HepG2 (cell line): ENCODE data around the gene DNAAF3. TPM values are rescaled to one million over a fixed set of nuclear protein-coding genes. Genes with fewer than 3 reads are reported as not detected.

Source experiments
- CHD2 ChIP-seq: IDR thresholded peaks from 2 replicates; pipeline ENCODE4 v1.6.1; 2011; ENCODE audit warnings: low read depth, low read length, improper control_type of control experiment
- ERF ChIP-seq: IDR thresholded peaks from 2 replicates; pipeline ENCODE4 v1.6.1; 2018; ENCODE audit warnings: missing biosample characterization, missing genetic modification reagents
- FOXP4 ChIP-seq: sonication (generic); formaldehyde crosslinking; IDR thresholded peaks from 2 replicates; pipeline ENCODE4 v1.4.0; 2020; ENCODE audit warnings: missing genetic modification reagents
- HDAC2 ChIP-seq: sonication (generic); formaldehyde crosslinking; IDR thresholded peaks from 2 replicates; pipeline ENCODE4 v1.4.0; 2020; ENCODE audit warnings: missing genetic modification reagents
- IKZF5 ChIP-seq: IDR thresholded peaks from 2 replicates; pipeline ENCODE4 v1.6.1; 2018; ENCODE audit warnings: missing genetic modification reagents, mild to moderate bottlenecking, missing compliant biosample characterization
- MEF2D ChIP-seq: sonication (generic); formaldehyde crosslinking; IDR thresholded peaks from 2 replicates; pipeline ENCODE4 v1.5.1; 2020; ENCODE audit warnings: mild to moderate bottlenecking, missing genetic modification reagents
- PAXIP1 ChIP-seq: sonication (generic); formaldehyde crosslinking; conservative IDR thresholded peaks from 2 replicates; pipeline ENCODE4 v1.4.0; 2020; ENCODE audit warnings: mild to moderate bottlenecking, missing genetic modification reagents, moderate library complexity
- POLR2AphosphoS2 ChIP-seq: IDR thresholded peaks from 2 replicates; pipeline ENCODE4 v1.6.1; 2011; ENCODE audit warnings: low read depth, low read length, improper control_type of control experiment
- PPARG ChIP-seq: conservative IDR thresholded peaks from 2 replicates; pipeline ENCODE4 v1.6.1; 2016; ENCODE audit warnings: missing biosample characterization, missing genetic modification reagents
- SIN3A ChIP-seq: IDR thresholded peaks from 2 replicates; pipeline ENCODE4 v1.6.1; 2011; ENCODE audit warnings: low read depth, mild to moderate bottlenecking, control low read depth, low read length, borderline replicate concordance
- ZNF281 ChIP-seq: sonication (generic); formaldehyde crosslinking; IDR thresholded peaks from 2 replicates; pipeline ENCODE4 v1.4.0; 2020; ENCODE audit warnings: missing genetic modification reagents, borderline replicate concordance
- ZNF296 ChIP-seq: sonication (generic); formaldehyde crosslinking; conservative IDR thresholded peaks from 2 replicates; pipeline ENCODE4 v1.5.0; 2020; ENCODE audit warnings: mild to moderate bottlenecking, missing genetic modification reagents
- polyA plus RNA-seq, 8 experiments: library from polyadenylated mRNA; depleted of rRNA in 3 of 8; stranded (reverse) in 7 of 8; unstranded in 1 of 8; fragments of >200 nt; fragmentation: Illumina TruSeq in 4 of 8; extraction: Trizol in 4 of 8; gene quantifications; 2 replicates each; pipeline versions ENCODE4 v1.2.1 to v1.2.3, GENCODE V29; 2011 to 2016; ENCODE audit warnings: low read depth in 4 of 8, missing spikeins in 1 of 8, mixed read lengths in 1 of 8; ENCODE audit not compliant: insufficient read depth in 1 of 8
- total RNA-seq, 5 experiments: library from RNA; depleted of rRNA; stranded (reverse); fragments of >200 nt; fragmentation: Illumina TruSeq; extraction: Trizol; gene quantifications; 2 replicates each; pipeline ENCODE4 v1.2.3, GENCODE V29; 2016; ENCODE audit warnings: low read depth in 1 of 5
- TF ChIP-seq, protein P1 (sequence below): sonication (generic); formaldehyde crosslinking; IDR thresholded peaks from 2 replicates; pipeline ENCODE4 v1.4.0; 2020; ENCODE audit warnings: missing genetic modification reagents
- TF ChIP-seq, protein P2 (sequence below): IDR thresholded peaks from 2 replicates; pipeline ENCODE4 v1.6.1; 2016; ENCODE audit warnings: missing genetic modification reagents, missing compliant biosample characterization
- TF ChIP-seq, protein P3 (sequence below): fragments of 450-650 bp; IDR thresholded peaks from 2 replicates; pipeline ENCODE4 v1.6.1; 2016

DNAAF3 gene
- total and polyA plus RNA-seq, 2 of the 13 experiments (the other 11 are each of a cell fraction or from before 2014, with no cell fraction given): 0.30 to 0.40 TPM

DNA sequence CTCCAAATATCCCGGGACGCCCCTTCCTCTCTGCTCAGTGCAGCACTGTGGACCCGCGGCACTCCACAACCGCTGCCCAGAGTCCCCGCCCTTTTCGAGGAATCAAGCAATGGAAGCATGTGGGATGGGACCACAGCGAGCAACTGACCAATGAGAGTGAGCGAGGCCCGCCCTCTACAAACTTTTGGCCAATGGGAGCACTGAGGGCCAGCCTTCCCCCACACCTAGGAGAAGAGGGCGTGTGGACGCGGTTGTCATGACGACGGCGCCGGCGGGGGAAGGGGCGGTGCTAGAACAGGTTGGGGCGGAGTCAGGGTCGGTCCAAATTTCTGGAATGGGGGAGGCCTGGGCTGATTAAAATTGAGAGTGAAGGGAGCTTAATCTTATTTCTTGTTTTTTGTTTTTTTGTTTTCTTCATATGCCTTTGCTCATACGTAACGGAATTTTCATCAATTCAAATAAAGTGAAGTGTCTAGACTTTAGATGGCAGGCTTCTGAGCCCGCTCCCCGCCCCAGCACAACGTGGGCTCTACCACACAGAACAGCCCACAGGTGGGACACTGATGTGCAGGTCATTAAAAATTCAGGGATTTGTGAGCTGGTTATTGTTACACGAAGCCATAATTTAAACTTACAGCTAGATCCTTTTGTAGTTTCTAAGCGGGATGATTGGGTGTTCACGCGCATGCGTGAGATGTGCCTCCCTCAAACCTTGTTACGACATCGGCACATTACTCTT lies at the start of gene DNAAF3 (continued):
- 0 out of 2 replicates have a peak, but pooled peaks have one; percentile 52 for TF ChIP-seq ZNF281 (CRISPR knock-in tag)
- TF ChIP-seq MEF2D: 0 out of 2 replicates have a peak, but pooled peaks have one; percentile 21
- peak; percentile 62; the same call in 1 of the 2 replicates for TF ChIP-seq CHD2
- TF ChIP-seq FOXP4 (CRISPR knock-in tag): no peak
- TF ChIP-seq ERF (CRISPR knock-in tag): no peak
- TF ChIP-seq, protein P1, sequence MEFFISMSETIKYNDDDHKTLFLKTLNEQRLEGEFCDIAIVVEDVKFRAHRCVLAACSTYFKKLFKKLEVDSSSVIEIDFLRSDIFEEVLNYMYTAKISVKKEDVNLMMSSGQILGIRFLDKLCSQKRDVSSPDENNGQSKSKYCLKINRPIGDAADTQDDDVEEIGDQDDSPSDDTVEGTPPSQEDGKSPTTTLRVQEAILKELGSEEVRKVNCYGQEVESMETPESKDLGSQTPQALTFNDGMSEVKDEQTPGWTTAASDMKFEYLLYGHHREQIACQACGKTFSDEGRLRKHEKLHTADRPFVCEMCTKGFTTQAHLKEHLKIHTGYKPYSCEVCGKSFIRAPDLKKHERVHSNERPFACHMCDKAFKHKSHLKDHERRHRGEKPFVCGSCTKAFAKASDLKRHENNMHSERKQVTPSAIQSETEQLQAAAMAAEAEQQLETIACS (CRISPR knock-in tag): no peak
- 0 out of 2 replicates have a peak, but pooled peaks have one; percentile 28 for TF ChIP-seq IKZF5 (CRISPR knock-in tag)
- TF ChIP-seq PAXIP1 (CRISPR knock-in tag): no peak
- no peak for TF ChIP-seq HDAC2 (CRISPR knock-in tag)
- TF ChIP-seq SIN3A: peak; percentile 84; the same call in 1 of the 2 replicates
- TF ChIP-seq, protein P2, sequence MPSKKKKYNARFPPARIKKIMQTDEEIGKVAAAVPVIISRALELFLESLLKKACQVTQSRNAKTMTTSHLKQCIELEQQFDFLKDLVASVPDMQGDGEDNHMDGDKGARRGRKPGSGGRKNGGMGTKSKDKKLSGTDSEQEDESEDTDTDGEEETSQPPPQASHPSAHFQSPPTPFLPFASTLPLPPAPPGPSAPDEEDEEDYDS: 0 out of 2 replicates have a peak, but pooled peaks have one; percentile 4
- TF ChIP-seq, protein P3, sequence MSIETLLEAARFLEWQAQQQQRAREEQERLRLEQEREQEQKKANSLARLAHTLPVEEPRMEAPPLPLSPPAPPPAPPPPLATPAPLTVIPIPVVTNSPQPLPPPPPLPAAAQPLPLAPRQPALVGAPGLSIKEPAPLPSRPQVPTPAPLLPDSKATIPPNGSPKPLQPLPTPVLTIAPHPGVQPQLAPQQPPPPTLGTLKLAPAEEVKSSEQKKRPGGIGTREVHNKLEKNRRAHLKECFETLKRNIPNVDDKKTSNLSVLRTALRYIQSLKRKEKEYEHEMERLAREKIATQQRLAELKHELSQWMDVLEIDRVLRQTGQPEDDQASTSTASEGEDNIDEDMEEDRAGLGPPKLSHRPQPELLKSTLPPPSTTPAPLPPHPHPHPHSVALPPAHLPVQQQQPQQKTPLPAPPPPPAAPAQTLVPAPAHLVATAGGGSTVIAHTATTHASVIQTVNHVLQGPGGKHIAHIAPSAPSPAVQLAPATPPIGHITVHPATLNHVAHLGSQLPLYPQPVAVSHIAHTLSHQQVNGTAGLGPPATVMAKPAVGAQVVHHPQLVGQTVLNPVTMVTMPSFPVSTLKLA: peak; percentile 56
- no peak for TF ChIP-seq ZNF296 (CRISPR knock-in tag)
- 0 out of 2 replicates have a peak, but pooled peaks have one; percentile 14 for TF ChIP-seq PPARG (CRISPR knock-in tag)
- TF ChIP-seq POLR2AphosphoS2: no peak
